Measurements from ENCODE around the gene PLEK. TPM values are rescaled to one million over a fixed set of nuclear protein-coding genes. Genes with fewer than 3 reads are reported as not detected.
A peak's percentile ranks its signal among the peaks of the same experiment; 100 is the strongest.

PLEK gene
- total RNA-seq, 4 donors from 2014 or later: 0.34 to 8.2 (median 3.4) TPM

DNA sequence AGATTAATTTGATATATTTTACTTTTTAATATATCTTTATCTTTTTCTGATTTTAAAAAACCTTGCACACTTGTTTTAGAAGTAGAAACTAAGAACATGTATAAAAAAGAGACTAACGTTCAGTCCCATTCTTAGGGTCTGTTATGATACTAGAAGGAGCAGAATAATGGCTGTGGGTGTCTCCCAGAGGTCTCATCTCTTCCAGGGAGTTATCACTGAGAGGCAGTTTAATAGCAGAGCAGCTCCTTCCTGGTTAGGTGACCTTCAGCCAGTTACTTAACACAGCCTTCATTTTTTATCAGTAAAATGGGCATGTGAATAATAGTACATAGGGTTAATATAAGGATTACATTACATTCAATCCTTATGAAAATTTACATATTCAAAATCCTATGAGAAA is 61.4 kb downstream of the PLEK start:
- no peak for DNase-seq
- H3K4me1 ChIP-seq: peaks cover 0 to 29% (median 16%) of the 10 kb centered on the region in 3 donors
- no peak overlapping the region for H3K27ac ChIP-seq
- intact Hi-C loops (cut with DNase I): no loop called here
- no peak overlapping the region for H3K4me3 ChIP-seq
- no peaks in the 10 kb centered on the region for H3K27me3 ChIP-seq
- 72 to 77% methylated on average over 1 of the region's 1 CpG for WGBS, 2 donors
- TF ChIP-seq, protein P1, sequence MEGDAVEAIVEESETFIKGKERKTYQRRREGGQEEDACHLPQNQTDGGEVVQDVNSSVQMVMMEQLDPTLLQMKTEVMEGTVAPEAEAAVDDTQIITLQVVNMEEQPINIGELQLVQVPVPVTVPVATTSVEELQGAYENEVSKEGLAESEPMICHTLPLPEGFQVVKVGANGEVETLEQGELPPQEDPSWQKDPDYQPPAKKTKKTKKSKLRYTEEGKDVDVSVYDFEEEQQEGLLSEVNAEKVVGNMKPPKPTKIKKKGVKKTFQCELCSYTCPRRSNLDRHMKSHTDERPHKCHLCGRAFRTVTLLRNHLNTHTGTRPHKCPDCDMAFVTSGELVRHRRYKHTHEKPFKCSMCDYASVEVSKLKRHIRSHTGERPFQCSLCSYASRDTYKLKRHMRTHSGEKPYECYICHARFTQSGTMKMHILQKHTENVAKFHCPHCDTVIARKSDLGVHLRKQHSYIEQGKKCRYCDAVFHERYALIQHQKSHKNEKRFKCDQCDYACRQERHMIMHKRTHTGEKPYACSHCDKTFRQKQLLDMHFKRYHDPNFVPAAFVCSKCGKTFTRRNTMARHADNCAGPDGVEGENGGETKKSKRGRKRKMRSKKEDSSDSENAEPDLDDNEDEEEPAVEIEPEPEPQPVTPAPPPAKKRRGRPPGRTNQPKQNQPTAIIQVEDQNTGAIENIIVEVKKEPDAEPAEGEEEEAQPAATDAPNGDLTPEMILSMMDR (IDR thresholded peaks at IDR 0.05): no peak
- no peak for TF ChIP-seq POLR2A (IDR thresholded peaks at IDR 0.05)
- no peaks in the 10 kb centered on the region for H3K36me3 ChIP-seq
- no peaks in the 10 kb centered on the region for H3K9me3 ChIP-seq

DNA sequence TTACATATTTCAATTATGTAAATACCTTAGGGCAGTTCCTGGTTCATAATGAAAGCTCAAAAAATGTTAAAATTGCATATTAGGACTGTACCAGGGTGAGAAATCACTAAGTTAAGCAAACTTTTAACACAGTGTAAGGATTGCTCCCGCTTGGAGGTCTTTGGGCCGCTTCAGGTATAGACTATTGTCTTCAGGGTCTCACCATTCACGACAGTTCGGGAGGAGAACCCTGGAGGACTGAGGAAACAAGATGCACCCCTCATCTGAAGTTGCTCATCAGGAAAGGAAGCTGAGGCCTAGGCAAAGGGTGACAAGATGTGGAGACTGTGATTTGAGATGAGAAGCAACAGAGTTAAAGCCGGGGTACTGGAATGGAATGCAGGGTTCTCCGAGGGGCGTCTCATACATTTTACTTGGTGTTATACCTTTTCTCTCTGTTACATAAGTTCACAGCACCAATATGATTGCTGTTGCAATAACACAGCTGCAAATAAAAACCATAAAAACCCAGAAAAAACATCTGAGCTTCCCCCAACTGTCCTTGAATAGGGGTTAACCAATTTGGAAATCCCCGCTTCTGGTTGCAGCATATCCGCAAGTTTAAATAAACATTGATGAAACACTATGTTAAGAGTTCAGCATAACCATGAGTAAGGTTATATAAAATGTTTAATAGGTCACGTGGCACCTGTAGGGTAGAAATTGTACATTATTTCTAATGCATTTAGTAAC is 61.9 kb downstream of the PLEK start:
- Histone ChIP-seq H3K27ac (peak overlapping the region in 1 of 4 donors; percentile 19), H3K9me3 (no peaks in the 10 kb centered on the region), H3K4me1 (peaks cover 0 to 35% (median 16%) of the 10 kb centered on the region in 3 donors), H3K4me3 (no peak overlapping the region), H3K36me3 (no peaks in the 10 kb centered on the region), H3K27me3 (no peaks in the 10 kb centered on the region)
- intact Hi-C loops (cut with DNase I): no loop called here
- WGBS, 2 donors: 32 to 49% methylated on average over 10 of the region's 10 CpGs
- TF ChIP-seq, protein P1 (IDR thresholded peaks at IDR 0.05): no peak
- TF ChIP-seq POLR2A (IDR thresholded peaks at IDR 0.05): no peak
- no peak for DNase-seq

DNA sequence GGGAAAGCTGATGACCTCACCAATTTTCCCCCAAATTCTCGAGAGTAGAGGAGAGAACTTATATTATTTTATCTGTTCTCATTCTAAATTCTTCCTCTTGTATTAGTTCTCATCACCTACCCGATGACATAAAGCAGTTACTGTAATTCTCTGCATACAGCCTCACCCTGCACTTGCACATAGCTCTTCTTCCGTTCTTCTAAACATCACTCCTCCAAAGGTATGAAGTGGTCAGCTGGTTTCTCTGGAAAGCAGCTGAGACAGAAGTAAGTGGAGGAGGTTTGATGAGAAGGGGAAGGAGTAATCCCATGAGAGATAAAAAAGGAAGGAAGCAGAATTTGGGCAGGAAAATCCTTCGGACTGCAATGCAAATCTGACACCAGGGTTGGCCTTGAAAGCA is 63.0 kb downstream of the PLEK start:
- intact Hi-C loops (cut with DNase I): no loop called here
- Histone ChIP-seq H3K4me3 (no peak overlapping the region), H3K27ac (no peak overlapping the region), H3K36me3 (no peaks in the 10 kb centered on the region), H3K9me3 (no peaks in the 10 kb centered on the region), H3K4me1 (peaks cover 0 to 46% (median 20%) of the 10 kb centered on the region in 3 donors), H3K27me3 (no peaks in the 10 kb centered on the region)
- TF ChIP-seq POLR2A (IDR thresholded peaks at IDR 0.05): no peak
- TF ChIP-seq, protein P1 (IDR thresholded peaks at IDR 0.05): no peak
- no peak for DNase-seq
- WGBS, 2 donors: 31 to 50% methylated on average over 4 of the region's 4 CpGs

DNA sequence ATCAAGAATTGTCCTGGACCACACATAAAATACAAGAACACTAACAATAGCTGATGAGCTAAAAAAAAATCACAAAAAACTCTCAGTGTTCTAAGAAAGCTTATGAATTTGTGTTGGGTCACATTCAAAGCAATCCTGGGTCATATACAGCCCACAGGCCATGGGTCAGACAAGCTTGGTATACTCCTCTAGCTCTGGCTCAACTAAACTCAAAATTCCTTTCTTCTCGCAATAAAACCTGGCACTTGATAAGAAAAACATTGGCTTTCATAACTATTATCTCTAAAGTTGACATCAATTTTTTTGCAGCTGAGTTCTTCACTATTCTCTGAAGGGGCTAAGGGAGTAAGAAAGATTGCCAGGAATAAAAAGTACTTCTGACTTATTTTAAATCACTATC is 63.7 kb downstream of the PLEK start:
- Histone ChIP-seq H3K27ac (no peak overlapping the region), H3K27me3 (no peaks in the 10 kb centered on the region), H3K4me3 (no peak overlapping the region), H3K4me1 (peaks cover 0 to 52% (median 24%) of the 10 kb centered on the region in 3 donors), H3K36me3 (no peaks in the 10 kb centered on the region), H3K9me3 (no peaks in the 10 kb centered on the region)
- intact Hi-C loops (cut with DNase I): no loop called here
- TF ChIP-seq, protein P1 (IDR thresholded peaks at IDR 0.05): no peak
- no peak for TF ChIP-seq POLR2A (IDR thresholded peaks at IDR 0.05)
- DNase-seq: no peak
- 53 to 60% methylated on average over 1 of the region's 1 CpG for whole genome bisulfite sequencing, 2 donors

DNA sequence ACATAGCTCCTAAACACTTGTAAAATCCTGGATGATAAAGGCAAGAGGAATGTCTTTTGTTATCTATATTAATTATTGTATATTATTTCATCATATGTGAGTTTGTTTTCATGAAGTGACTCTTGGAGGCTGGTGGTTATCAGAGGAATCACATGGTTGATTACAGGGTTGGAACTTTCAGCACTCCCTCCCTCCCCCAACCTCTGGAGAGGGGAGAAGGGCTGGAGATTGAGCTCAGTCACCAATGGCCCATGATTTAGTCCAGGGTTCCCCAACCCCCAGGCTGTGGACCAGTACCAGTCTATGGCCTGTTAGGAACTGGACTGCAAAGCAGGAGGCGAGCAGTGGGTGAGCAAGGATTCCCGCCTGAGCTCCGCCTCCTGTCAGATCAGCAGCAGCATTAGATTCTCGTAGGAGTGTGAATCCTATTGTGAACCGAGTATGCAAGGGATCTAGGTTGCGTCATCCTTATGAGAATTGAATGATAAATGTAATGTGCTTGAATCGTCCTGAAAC is 64.3 kb downstream of the PLEK start:
- 65 to 75% methylated on average over 7 of the region's 7 CpGs for WGBS, 2 donors
- no peak for DNase-seq

More for the DNA sequence above, 64.3 kb downstream of the PLEK start:
- Histone ChIP-seq H3K27ac (no peak overlapping the region), H3K4me1 (peaks cover 0 to 53% (median 24%) of the 10 kb centered on the region in 3 donors), H3K9me3 (no peaks in the 10 kb centered on the region), H3K27me3 (no peaks in the 10 kb centered on the region), H3K4me3 (no peak overlapping the region), H3K36me3 (no peaks in the 10 kb centered on the region)
- TF ChIP-seq, protein P1 (IDR thresholded peaks at IDR 0.05): no peak
- TF ChIP-seq POLR2A (IDR thresholded peaks at IDR 0.05): no peak
- intact Hi-C loops (cut with DNase I): no loop called here
